Large intestine (tissue), 3 donors: Measurements from ENCODE around the gene TLK2. TPM values are rescaled to one million over a fixed set of nuclear protein-coding genes. Genes with fewer than 3 reads are reported as not detected.

Experiments used
- DNase-seq, 2 donors: peaks; one replicate each; pipeline versions ENCODE4 v3.0.0 to v3.0.0-alpha.2; 2013
- H3K27ac ChIP-seq: one replicate; pipeline ENCODE4 v1.5.1; 2013; ENCODE audit warnings: low read length
- H3K27me3 ChIP-seq: 2 replicates; pipeline ENCODE4 v1.6.1; 2013; ENCODE audit warnings: low read length; ENCODE audit not compliant: control insufficient read depth, insufficient read depth
- H3K36me3 ChIP-seq: 2 replicates; pipeline ENCODE4 v1.6.1; 2013; ENCODE audit warnings: low read length; ENCODE audit not compliant: control insufficient read depth, insufficient read depth
- H3K4me1 ChIP-seq: one replicate; pipeline ENCODE4 v1.6.1; 2013; ENCODE audit warnings: low read length; ENCODE audit not compliant: control insufficient read depth, insufficient read depth
- H3K4me3 ChIP-seq: one replicate; pipeline ENCODE4 v1.5.1; 2013; ENCODE audit warnings: low read length
- H3K9me3 ChIP-seq: one replicate; pipeline ENCODE4 v1.6.1; 2013; ENCODE audit warnings: mild to moderate bottlenecking, low read depth, low read length, moderate library complexity; ENCODE audit not compliant: control insufficient read depth
- WGBS: methylation state at CpG from one replicate; pipeline ENCODE4 v1.1.5; 2013; ENCODE audit warnings: low lambda C conversion rate; ENCODE audit not compliant: insufficient coverage; 5-methylcytosine and 5-hydroxymethylcytosine counted together
- polyA plus RNA-seq: library from polyadenylated mRNA; unstranded; fragments of 120-200 nt; gene quantifications from one replicate; pipeline ENCODE4 v1.2.1, GENCODE V29; 2013

The TLK2 gene
- polyA plus RNA-seq, 1 donor = 29.8 TPM

DNA sequence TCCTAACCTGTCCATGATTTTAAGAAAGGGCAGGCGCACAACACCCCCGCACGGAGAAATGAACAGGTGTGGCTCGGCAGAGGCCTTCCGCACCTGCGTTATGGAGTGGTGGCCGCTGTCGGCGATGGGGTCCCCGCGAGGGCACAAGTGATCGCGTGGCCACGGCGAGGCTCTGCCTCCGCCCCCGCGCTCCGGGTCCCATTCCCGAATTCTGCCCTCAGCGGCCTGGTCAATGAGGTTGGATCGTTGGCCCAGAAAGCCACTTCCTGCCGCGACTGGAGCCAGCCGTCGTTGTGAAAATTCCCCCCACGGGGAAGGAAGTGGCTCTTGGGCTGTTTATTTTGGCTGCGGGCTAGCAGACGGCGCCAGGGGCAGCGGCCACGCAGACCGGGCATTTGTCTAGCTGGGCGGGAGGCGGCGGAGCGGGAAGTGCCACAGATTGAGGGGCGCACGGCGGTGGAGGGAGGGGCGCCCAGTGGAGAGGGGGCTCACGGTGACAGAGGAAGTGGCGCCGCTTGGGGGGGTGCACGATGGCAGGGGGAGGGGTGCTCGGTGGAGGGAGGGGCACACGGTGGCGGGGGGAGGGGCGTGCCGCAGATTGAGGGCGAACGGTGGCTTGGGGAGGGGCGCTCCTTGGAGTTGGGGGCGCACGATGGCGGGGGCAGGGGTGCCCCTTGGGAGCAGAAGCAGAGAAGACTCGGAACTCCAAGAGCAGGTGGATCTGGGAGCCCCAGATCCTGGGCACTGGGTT is 173.8 kb downstream of the TLK2 start:
- peak in 1 of 2 donors; percentile 33 for DNase-seq

GRCh38 chr17:62653002-62653825 is 174.6 kb downstream of the TLK2 start:
- Histone ChIP-seq H3K27me3 (peaks cover 34% of the 10 kb centered on the region), H3K4me3 (peak overlapping the region; percentile 36), H3K9me3 (no peaks in the 10 kb centered on the region), H3K4me1 (peaks cover 15% of the 10 kb centered on the region), H3K36me3 (no peaks in the 10 kb centered on the region), H3K27ac (peak overlapping the region; percentile 23)
- peak in 1 of 2 donors; percentile 26 for DNase-seq
- no CpG with 5 or more reads among the region's 30 CpGs for WGBS

More for the DNA sequence above, 173.8 kb downstream of the TLK2 start:
- Histone ChIP-seq H3K9me3 (no peaks in the 10 kb centered on the region), H3K36me3 (no peaks in the 10 kb centered on the region), H3K27ac (no peak overlapping the region), H3K4me3 (peak overlapping the region; percentile 36), H3K27me3 (peaks cover 34% of the 10 kb centered on the region), H3K4me1 (peaks cover 15% of the 10 kb centered on the region)
- 13% methylated on average over 3 of the region's 57 CpGs for WGBS

DNA sequence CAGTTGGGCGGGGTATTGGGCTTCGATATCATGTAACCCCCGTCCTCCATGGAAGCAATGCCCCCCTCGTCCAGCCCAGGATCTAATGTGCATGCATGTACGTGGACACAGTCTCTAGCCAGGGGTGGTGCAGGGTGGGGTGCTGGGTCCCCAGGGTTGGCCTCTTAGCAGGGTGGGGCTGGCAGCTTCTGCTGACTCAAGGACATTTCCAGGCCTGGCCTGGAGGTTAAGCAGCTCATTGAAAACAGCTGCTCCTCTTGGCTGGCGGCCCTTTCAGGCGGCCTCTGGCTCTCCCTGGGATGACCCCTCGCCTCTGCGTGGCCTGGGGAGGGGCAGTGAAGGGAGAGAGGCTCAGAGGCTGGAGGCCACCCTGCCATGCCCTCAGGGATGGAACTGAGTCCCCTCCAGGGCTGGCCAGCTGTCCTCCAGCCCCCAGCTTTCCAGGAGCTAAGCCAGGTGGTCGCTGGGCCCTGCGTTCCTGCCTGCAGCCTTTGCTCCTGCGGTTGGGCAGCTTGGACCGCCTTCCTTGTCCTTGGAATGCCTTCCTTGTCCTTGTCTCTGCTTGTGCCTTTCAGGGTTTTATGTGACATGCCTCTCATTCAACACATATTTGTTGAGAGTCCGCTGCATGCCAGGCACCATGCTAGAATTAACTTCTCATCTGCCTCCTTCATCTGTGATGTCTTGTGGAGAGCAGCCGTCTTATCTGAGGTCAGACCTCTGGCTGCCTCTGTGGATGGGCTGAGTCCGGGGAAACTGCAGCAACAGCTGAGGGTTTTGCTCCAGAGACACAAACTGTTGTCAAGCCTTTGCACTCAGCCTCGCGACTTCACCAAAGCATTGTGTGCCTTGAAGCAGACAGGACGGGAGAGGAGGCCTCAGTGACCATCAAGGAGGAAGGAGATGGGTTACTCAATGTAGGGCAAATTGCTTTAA is 175.5 kb downstream of the TLK2 start:
- whole genome bisulfite sequencing = no CpG with 5 or more reads among the region's 19 CpGs
- Histone ChIP-seq H3K4me1 (peaks cover 15% of the 10 kb centered on the region), H3K27me3 (peaks cover 34% of the 10 kb centered on the region), H3K36me3 (no peaks in the 10 kb centered on the region), H3K4me3 (no peak overlapping the region), H3K27ac (peak overlapping the region; percentile 23), H3K9me3 (no peaks in the 10 kb centered on the region)
- peak in 1 of 2 donors; percentile 26 for DNase-seq

- no peaks in the 10 kb centered on the region for H3K9me3 ChIP-seq
- H3K27ac ChIP-seq = no peak overlapping the region
- H3K4me3 ChIP-seq = no peak overlapping the region
- no peaks in the 10 kb centered on the region for H3K36me3 ChIP-seq
- peaks cover 15% of the 10 kb centered on the region for H3K4me1 ChIP-seq
- peaks cover 34% of the 10 kb centered on the region for H3K27me3 ChIP-seq
- no peak for DNase-seq
- 40% methylated on average over 1 of the region's 6 CpGs for WGBS
Measured at GRCh38 chr17:62655656-62656055, 177.0 kb downstream of the TLK2 start.

- Histone ChIP-seq H3K4me1 (peaks cover 15% of the 10 kb centered on the region), H3K4me3 (no peak overlapping the region), H3K27ac (no peak overlapping the region), H3K27me3 (peaks cover 30% of the 10 kb centered on the region), H3K36me3 (no peaks in the 10 kb centered on the region), H3K9me3 (no peaks in the 10 kb centered on the region)
- no peak for DNase-seq
- WGBS = no CpG with 5 or more reads among the region's 1 CpG
Measured at GRCh38 chr17:62656446-62656845, 177.8 kb downstream of the TLK2 start.

GRCh38 chr17:62657145-62657665 is 178.6 kb downstream of the TLK2 start:
- no CpG with 5 or more reads among the region's 3 CpGs for WGBS
- DNase-seq = no peak
- Histone ChIP-seq H3K4me3 (no peak overlapping the region), H3K36me3 (no peaks in the 10 kb centered on the region), H3K9me3 (no peaks in the 10 kb centered on the region), H3K27me3 (peaks cover 23% of the 10 kb centered on the region), H3K4me1 (peaks cover 12% of the 10 kb centered on the region), H3K27ac (no peak overlapping the region)

- no peak for DNase-seq
- H3K9me3 ChIP-seq = no peaks in the 10 kb centered on the region
- H3K4me3 ChIP-seq = no peak overlapping the region
- no peaks in the 10 kb centered on the region for H3K36me3 ChIP-seq
- H3K27me3 ChIP-seq = peaks cover 19% of the 10 kb centered on the region
- no peak overlapping the region for H3K27ac ChIP-seq
- WGBS = no CpG with 5 or more reads among the region's 9 CpGs
- peaks cover 9% of the 10 kb centered on the region for H3K4me1 ChIP-seq
Measured at GRCh38 chr17:62657690-62658089, 179.1 kb downstream of the TLK2 start.

DNA sequence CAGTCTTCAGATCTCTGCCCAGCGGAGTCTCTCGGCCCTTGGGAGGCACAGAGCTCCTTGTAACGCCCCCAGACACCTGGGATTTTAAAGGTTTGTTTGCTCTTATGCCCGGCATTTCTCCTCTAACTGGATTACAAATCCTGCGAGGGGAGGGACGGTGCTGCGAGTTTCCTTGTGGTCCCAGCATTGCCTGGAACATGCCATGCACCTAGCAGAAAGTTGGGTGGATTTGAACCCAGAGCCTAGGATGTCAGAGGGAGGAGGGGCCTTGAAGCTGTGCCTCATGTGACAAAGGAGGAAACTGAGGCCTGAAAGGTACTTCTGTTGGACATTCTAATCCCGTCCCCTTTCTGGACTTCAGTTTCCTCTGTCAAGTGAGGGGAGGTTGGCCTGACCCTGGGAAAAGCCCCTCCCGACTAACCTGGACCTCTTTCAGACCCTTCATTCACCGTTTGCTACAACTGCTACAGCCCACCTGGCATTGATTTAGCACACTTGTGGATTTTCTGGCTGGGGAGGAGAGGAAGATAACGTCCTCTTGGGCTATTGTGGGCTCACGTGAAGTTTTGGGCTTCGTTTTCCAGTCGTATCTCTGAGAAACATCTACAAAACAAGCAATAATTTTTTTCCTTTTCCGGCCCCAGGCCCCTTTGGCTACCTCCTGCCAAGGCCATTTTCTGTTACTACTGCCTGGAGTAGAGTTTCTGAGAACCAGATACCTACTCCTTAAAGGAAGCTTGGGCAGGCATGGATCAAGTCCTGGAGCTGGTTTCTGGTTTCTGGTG is 179.7 kb downstream of the TLK2 start:
- Histone ChIP-seq H3K9me3 (no peaks in the 10 kb centered on the region), H3K4me3 (no peak overlapping the region)
- WGBS = no CpG with 5 or more reads among the region's 15 CpGs

GRCh38 chr17:62660629-62661118 is 182.0 kb downstream of the TLK2 start:
- Histone ChIP-seq H3K9me3 (no peaks in the 10 kb centered on the region), H3K4me1 (no peaks in the 10 kb centered on the region), H3K36me3 (no peaks in the 10 kb centered on the region), H3K27me3 (no peaks in the 10 kb centered on the region), H3K4me3 (no peak overlapping the region), H3K27ac (no peak overlapping the region)
- whole genome bisulfite sequencing = 80% methylated on average over 1 of the region's 2 CpGs
- DNase-seq = no peak

More for the DNA sequence above, 179.7 kb downstream of the TLK2 start:
- DNase-seq = no peak
- Histone ChIP-seq H3K27me3 (peaks cover 14% of the 10 kb centered on the region), H3K27ac (no peak overlapping the region), H3K36me3 (no peaks in the 10 kb centered on the region), H3K4me1 (peaks cover 7% of the 10 kb centered on the region)
